ENCODE data around the gene LIMS1. TPM values are rescaled to one million over a fixed set of nuclear protein-coding genes. Genes with fewer than 3 reads are reported as not detected.
A peak's percentile ranks its signal among the peaks of the same experiment; 100 is the strongest.

LIMS1 gene
- total RNA-seq, 1 donor from 2014 or later, result 85.5 TPM

DNA sequence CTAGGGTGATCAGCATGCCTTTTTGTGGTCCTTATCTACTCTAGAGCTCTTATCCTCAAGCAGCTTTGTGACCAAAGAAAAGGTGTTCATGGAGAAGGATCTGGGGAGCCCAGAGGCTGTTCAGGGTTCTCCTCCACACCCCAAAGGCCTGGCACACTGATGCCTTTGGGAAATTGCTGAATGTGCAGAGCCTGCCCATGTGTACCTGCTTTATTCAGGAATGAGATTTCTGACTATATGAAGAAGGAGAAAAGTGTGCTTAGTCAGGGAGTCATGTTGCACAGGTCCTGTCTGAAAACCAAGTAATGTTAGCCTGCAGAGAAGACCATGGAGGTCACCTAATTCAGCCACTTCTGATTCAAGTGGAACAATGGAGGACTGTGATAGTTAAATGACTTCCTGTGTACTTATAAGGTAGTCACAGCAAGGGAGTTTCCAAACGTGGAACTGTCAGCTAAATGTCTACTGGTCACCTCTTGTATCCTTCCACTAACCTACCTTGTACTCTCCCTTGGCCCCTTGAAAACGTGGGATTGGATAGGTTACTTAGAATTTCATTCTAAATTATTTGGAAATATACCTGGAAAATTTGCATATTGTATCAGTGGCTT, 81.3 kb downstream of the LIMS1 start:
- DNase-seq, result no peak
- Histone ChIP-seq H3K27ac (peak overlapping the region; percentile 19), H3K4me3 (no peak overlapping the region), H3K27me3 (ENCODE audit: low read depth) (no peaks in the 10 kb centered on the region), H3K9me3 (no peaks in the 10 kb centered on the region), H3K4me1 (peaks cover 90% of the 10 kb centered on the region), H3K36me3 (no peaks in the 10 kb centered on the region)
- TF ChIP-seq, protein P1, sequence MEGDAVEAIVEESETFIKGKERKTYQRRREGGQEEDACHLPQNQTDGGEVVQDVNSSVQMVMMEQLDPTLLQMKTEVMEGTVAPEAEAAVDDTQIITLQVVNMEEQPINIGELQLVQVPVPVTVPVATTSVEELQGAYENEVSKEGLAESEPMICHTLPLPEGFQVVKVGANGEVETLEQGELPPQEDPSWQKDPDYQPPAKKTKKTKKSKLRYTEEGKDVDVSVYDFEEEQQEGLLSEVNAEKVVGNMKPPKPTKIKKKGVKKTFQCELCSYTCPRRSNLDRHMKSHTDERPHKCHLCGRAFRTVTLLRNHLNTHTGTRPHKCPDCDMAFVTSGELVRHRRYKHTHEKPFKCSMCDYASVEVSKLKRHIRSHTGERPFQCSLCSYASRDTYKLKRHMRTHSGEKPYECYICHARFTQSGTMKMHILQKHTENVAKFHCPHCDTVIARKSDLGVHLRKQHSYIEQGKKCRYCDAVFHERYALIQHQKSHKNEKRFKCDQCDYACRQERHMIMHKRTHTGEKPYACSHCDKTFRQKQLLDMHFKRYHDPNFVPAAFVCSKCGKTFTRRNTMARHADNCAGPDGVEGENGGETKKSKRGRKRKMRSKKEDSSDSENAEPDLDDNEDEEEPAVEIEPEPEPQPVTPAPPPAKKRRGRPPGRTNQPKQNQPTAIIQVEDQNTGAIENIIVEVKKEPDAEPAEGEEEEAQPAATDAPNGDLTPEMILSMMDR (IDR thresholded peaks at IDR 0.05), result no peak
- intact Hi-C loops (cut with DNase I), result no loop called here
- ATAC-seq, result no peak

DNA sequence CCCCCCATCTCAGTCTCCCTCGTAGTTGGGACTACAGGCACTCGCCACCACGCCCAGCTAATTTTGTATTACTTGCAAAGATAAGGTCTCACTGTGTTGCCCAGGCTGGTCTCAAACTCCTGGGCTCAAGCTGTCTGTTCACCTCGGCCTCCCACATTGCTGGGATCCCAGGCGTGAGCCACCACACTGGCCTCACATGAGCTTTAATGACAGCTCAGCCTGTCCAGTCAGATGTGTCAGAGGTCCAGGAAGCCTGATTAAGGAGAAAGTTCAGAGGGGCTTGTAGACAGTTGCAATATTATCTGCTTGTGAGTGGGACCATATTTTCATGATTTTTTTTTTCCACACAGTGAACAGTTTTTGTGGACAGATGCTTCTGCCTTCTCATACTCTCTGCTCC, 82.0 kb downstream of the LIMS1 start:
- DNase-seq (no peak), ATAC-seq (no peak)
- Histone ChIP-seq H3K4me3 (no peak overlapping the region), H3K27me3 (ENCODE audit: low read depth) (no peaks in the 10 kb centered on the region), H3K4me1 (peaks cover 90% of the 10 kb centered on the region), H3K9me3 (no peaks in the 10 kb centered on the region), H3K36me3 (no peaks in the 10 kb centered on the region), H3K27ac (peak overlapping the region; percentile 25)
- TF ChIP-seq, protein P1 (IDR thresholded peaks at IDR 0.05), result no peak
- intact Hi-C loops (cut with DNase I), result no loop called here

DNA sequence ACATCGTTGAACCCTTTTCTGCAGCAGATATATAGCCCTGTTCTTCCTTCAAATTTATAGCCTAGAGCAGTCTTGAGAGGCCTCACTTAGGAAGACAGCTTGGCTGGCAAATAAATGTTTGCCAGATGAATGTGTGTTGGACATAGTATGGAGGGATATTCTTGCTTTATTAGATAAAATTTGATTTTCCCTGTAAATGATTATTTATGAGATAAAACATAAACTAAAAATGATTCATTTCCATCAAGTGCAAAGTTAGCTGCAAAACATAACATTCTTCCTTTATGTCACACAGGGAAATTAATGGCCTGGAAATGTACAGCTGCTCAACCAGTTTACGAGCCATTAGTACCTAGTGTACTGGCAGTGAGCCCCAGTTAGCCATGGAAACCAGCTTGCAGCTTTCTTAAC, 82.5 kb downstream of the LIMS1 start:
- no peak overlapping the region for H3K4me3 ChIP-seq
- DNase-seq (no peak), ATAC-seq (no peak)
- H3K27me3 ChIP-seq (ENCODE audit: low read depth), result no peaks in the 10 kb centered on the region
- intact Hi-C loops (cut with DNase I), result no loop called here
- H3K9me3 ChIP-seq, result no peaks in the 10 kb centered on the region
- peak overlapping the region; percentile 25 for H3K27ac ChIP-seq
- H3K4me1 ChIP-seq, result peaks cover 92% of the 10 kb centered on the region
- TF ChIP-seq, protein P1 (IDR thresholded peaks at IDR 0.05), result no peak
- H3K36me3 ChIP-seq, result no peaks in the 10 kb centered on the region

DNA sequence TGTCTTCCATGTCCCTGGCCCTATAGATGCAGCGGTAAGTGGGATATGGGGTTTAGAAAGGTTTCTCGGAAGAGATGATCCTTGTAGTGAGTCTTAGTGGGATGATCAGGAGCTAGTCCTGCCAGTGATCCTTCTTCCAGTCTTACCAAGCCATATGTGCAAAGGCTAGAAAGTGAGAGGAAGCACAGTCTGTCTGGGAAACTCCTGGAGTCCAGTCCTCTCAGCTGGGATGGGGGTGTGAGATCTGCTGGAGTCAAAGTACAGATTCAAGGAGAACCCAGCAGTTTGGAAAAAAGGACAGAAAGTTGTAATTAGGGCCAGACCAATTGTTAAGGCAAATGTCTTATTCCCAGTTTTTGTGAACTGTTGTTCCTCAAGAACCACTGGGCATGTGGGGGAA, 83.3 kb downstream of the LIMS1 start:
- DNase-seq (no peak), ATAC-seq (no peak)
- H3K4me3 ChIP-seq, result no peak overlapping the region
- peak overlapping the region; percentile 59 for H3K27ac ChIP-seq
- intact Hi-C loops (cut with DNase I), result no loop called here
- H3K4me1 ChIP-seq, result peaks cover 93% of the 10 kb centered on the region
- TF ChIP-seq, protein P1 (IDR thresholded peaks at IDR 0.05), result no peak
- H3K9me3 ChIP-seq, result no peaks in the 10 kb centered on the region
- H3K36me3 ChIP-seq, result no peaks in the 10 kb centered on the region
- no peaks in the 10 kb centered on the region for H3K27me3 ChIP-seq (ENCODE audit: low read depth)

DNA sequence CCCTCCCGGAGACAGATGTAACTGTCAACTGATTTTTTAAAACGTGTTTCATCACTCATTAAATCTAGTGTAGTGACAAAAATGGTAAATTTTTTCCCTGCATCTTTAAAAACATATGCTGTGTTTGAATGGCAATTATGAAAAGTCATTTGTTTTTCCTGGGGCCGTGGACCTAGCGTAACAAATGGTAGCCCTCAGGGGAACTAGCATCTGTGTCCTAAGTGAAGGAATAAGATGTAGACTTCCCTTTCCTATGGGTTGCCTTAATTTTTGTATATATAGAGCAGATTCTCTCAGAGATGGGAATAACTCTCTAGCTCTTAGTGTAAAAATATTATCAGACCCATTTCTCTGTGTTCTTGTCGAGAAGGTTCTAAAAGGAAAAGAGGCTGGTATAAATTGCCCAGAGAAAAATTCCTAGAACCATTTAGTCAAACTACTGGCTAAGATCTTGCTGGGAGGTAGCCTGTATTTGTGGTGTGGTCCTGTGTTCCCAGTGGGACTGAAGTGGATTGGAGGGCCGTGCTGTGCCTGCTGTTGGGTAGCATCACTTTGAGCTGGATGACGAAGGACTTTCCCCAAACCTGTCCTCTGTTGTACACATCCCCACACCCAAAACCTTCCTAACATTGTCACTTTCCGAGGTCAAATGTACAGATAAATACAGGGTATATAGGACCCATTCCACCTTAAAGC, 85.8 kb downstream of the LIMS1 start:
- Histone ChIP-seq H3K27me3 (ENCODE audit: low read depth) (no peaks in the 10 kb centered on the region), H3K4me3 (no peak overlapping the region), H3K36me3 (no peaks in the 10 kb centered on the region), H3K9me3 (no peaks in the 10 kb centered on the region), H3K27ac (peak overlapping the region; percentile 59), H3K4me1 (peaks cover 92% of the 10 kb centered on the region)
- no peak for DNase-seq
- ATAC-seq, result no peak
- intact Hi-C loops (cut with DNase I), result no loop called here
- TF ChIP-seq, protein P1 (IDR thresholded peaks at IDR 0.05), result no peak

Data from lower lobe of right lung (tissue), 2 donors.